ENCODE results near the gene PPP4R1. TPM values are rescaled to one million over a fixed set of nuclear protein-coding genes. Genes with fewer than 3 reads are reported as not detected.

Gene PPP4R1, protein sequence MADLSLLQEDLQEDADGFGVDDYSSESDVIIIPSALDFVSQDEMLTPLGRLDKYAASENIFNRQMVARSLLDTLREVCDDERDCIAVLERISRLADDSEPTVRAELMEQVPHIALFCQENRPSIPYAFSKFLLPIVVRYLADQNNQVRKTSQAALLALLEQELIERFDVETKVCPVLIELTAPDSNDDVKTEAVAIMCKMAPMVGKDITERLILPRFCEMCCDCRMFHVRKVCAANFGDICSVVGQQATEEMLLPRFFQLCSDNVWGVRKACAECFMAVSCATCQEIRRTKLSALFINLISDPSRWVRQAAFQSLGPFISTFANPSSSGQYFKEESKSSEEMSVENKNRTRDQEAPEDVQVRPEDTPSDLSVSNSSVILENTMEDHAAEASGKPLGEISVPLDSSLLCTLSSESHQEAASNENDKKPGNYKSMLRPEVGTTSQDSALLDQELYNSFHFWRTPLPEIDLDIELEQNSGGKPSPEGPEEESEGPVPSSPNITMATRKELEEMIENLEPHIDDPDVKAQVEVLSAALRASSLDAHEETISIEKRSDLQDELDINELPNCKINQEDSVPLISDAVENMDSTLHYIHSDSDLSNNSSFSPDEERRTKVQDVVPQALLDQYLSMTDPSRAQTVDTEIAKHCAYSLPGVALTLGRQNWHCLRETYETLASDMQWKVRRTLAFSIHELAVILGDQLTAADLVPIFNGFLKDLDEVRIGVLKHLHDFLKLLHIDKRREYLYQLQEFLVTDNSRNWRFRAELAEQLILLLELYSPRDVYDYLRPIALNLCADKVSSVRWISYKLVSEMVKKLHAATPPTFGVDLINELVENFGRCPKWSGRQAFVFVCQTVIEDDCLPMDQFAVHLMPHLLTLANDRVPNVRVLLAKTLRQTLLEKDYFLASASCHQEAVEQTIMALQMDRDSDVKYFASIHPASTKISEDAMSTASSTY
- total RNA-seq, result 100 to 1,000 TPM in 1 of 9 donors, 10 to 100 TPM in 8; 22.8 to 104 (median 62.2) TPM
- 10 to 100 TPM; 25.7 to 56.4 (median 36.1) TPM for polyA plus RNA-seq
- long read RNA-seq, donor 1, partial matches to known transcripts, result 0 of 2 reads
- long read RNA-seq, donor 1, other reads (novel, unspliced or antisense), result 0 of 2 reads
- long read RNA-seq, donor 2, partial matches to known transcripts, result 0 of 2 reads
- long read RNA-seq, donor 2, other reads (novel, unspliced or antisense), result 0 of 2 reads
- long read RNA-seq, donor 3, partial matches to known transcripts, result 0 of 3 reads
- long read RNA-seq, donor 3, other reads (novel, unspliced or antisense), result 0 of 3 reads
- long read RNA-seq, donor 4, partial matches to known transcripts, result 1 of 1 reads
- long read RNA-seq, donor 4, other reads (novel, unspliced or antisense), result 0 of 1 reads
- long read RNA-seq, donor 5, transcript PPP4R1-202 (20 exons, 3,885 nt), result major isoform, 15 of 59 reads
- long read RNA-seq, donor 5, transcript PPP4R1-203 (20 exons, 3,925 nt), result minor isoform, 12 of 59 reads
- long read RNA-seq, donor 5, partial matches to known transcripts, result 6 of 59 reads
- long read RNA-seq, donor 5, other reads (novel, unspliced or antisense), result 25 of 59 reads
- long read RNA-seq, donor 6, partial matches to known transcripts, result 1 of 6 reads
- long read RNA-seq, donor 6, other reads (novel, unspliced or antisense), result 1 of 6 reads
- long read RNA-seq, donor 7, partial matches to known transcripts, result 0 of 1 reads
- long read RNA-seq, donor 7, other reads (novel, unspliced or antisense), result 0 of 1 reads
- long read RNA-seq, donor 8, partial matches to known transcripts, result 0 of 2 reads
- long read RNA-seq, donor 8, other reads (novel, unspliced or antisense), result 0 of 2 reads
- long read RNA-seq, donor 9, result 0 reads
- long read RNA-seq, donor 10, partial matches to known transcripts, result 0 of 2 reads
- long read RNA-seq, donor 10, other reads (novel, unspliced or antisense), result 0 of 2 reads

DNA sequence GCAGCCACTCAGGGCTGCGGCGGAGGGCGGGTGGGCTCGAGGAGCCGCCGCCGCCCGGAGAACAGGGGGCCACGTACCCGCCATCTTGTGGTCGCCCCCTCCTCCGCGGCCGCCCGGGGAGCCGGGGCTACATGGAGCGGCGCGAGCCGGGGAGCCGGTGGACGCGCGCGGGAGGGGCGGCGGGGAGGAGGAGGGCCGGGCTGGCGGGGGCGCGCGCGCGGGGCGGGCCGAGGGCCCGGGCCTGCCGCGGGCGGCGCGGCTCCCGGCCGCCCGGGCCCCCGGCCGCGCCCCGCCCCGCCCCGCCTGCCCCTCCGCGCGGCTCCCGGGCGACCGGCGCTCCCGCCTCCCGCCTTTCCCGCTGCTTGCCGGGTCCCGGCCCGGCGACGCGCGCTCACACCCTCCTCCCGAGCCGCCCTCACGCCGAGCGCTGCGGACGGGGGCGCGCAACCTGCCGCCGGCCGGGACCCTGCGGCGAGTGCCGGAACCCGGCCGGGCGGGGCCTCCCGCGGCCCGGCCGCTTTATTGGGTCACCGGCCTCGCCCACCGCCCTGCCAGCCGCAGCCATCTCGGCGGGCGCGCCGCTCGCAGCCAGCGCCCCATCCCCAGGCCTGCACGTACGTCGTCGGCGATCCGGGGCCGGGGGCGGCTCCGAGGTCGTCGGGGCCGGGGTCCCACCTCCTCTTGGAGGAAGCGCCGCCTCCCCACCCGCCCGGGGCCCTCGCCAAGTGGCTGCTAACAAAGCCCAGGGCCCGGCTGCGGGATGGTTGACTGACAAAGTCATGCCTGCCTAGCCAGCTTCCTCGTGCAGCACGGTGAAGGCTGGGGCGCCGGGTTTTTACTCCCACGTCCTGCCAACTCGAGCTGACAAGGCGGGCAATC, at the start of gene PPP4R1:
PPP4R1 (minus strand) TSS at position 159 of the 879 bp plus-strand sequence; CDS start at position 84, 75 bp downstream.
- TF ChIP-seq POLR2A (IDR thresholded peaks at IDR 0.05), result peak in 1 of 2 donors; percentile 54
- TF ChIP-seq, protein P1, sequence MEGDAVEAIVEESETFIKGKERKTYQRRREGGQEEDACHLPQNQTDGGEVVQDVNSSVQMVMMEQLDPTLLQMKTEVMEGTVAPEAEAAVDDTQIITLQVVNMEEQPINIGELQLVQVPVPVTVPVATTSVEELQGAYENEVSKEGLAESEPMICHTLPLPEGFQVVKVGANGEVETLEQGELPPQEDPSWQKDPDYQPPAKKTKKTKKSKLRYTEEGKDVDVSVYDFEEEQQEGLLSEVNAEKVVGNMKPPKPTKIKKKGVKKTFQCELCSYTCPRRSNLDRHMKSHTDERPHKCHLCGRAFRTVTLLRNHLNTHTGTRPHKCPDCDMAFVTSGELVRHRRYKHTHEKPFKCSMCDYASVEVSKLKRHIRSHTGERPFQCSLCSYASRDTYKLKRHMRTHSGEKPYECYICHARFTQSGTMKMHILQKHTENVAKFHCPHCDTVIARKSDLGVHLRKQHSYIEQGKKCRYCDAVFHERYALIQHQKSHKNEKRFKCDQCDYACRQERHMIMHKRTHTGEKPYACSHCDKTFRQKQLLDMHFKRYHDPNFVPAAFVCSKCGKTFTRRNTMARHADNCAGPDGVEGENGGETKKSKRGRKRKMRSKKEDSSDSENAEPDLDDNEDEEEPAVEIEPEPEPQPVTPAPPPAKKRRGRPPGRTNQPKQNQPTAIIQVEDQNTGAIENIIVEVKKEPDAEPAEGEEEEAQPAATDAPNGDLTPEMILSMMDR (IDR thresholded peaks at IDR 0.05), result peak in 1 of 6 experiments; percentile 11
- peak within 1 kb of the TSS; percentile 46 to 95 (median 82) for H3K4me3 ChIP-seq
- WGBS, 4 donors, result 0 to 13% (median 1%) methylated on average over 3 to 126 of the region's 127 CpGs; no CpG with 5 or more reads in 1 of the 4 donors
- peak; percentile 74 to 85 (median 81) for DNase-seq
- peak within 1 kb of the TSS; percentile 88 to 97 (median 94) for H3K27ac ChIP-seq
- no peaks in the 10 kb centered on the region for H3K36me3 ChIP-seq (replicated peaks in 1 of 2)
- no peaks in the 10 kb centered on the region for H3K9me3 ChIP-seq (replicated peaks in 1 of 3)
- intact Hi-C loops (cut with DNase I), result loop anchor here in 1 of 2 donors (10.0 kb wide), 1 partner anchor 150 kb away; no protein-coding TSS in a partner anchor
- H3K27me3 ChIP-seq, result no peaks in the 10 kb centered on the region
- peaks cover 11 to 31% of the 10 kb centered on the region in 2 donors for H3K4me1 ChIP-seq (replicated peaks in 1 of 2)

DNA sequence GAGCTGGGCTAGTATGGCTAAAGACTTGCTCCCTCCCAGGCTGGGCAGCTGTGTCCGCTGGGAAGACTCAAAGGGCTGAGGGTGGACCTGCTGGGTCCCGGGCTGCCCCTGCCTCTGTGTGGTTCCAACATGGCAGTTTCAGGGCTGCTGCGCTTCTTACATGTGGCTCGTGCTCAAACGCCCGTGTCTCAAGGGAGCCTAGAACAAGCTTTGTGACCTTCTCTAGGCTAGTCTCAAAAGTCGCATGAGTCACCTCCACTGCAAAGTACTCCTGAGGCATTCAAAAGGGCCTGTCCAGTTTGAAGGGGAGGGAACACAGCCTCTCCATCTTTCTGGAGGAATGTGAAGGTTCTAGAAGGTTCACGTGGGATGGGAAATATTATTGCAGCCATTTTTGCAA, 49.0 kb upstream of the PPP4R1 start:
- 60 to 82% (median 72%) methylated on average over 2 to 8 of the region's 8 CpGs for WGBS, 4 donors
- Histone ChIP-seq H3K27ac (no peak overlapping the region), H3K36me3 (replicated peaks in 1 of 2) (no peaks in the 10 kb centered on the region), H3K4me3 (no peak overlapping the region), H3K9me3 (replicated peaks in 1 of 3) (no peaks in the 10 kb centered on the region), H3K27me3 (no peaks in the 10 kb centered on the region), H3K4me1 (replicated peaks in 1 of 2) (no peaks in the 10 kb centered on the region)
- intact Hi-C loops (cut with DNase I), result no loop called here
- TF ChIP-seq POLR2A (IDR thresholded peaks at IDR 0.05), result no peak
- TF ChIP-seq, protein P1 (IDR thresholded peaks at IDR 0.05), result no peak
- DNase-seq, result peak in 4 of 7 donors; percentile 18 to 37 (median 34)

DNA sequence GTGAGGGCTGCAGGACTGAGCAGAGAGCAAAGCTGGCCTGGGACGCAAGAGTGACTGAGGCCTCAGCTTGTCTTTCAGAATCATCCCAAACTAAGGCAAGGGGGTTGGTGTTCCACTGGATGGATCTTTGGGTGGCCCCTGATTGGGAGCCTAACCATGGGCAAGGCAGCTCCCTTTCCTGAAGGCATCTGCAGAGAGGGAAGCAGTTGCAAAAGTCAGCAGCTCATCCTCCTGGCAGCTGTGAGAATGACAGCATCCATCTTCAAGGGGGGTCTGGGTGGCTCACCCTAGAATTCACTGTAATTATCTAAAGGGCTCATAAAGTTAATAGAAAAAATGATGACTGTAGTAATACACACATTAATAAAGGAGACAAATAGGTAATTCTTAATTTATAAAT, 47.2 kb upstream of the PPP4R1 start:
- no peaks in the 10 kb centered on the region for H3K27me3 ChIP-seq
- no peaks in the 10 kb centered on the region for H3K9me3 ChIP-seq (replicated peaks in 1 of 3)
- no peaks in the 10 kb centered on the region for H3K4me1 ChIP-seq (replicated peaks in 1 of 2)
- H3K36me3 ChIP-seq (replicated peaks in 1 of 2), result no peaks in the 10 kb centered on the region
- no peak overlapping the region for H3K4me3 ChIP-seq
- 89 to 100% (median 97%) methylated on average over 1 of the region's 1 CpG for WGBS, 4 donors
- intact Hi-C loops (cut with DNase I), result no loop called here
- no peak for DNase-seq
- TF ChIP-seq, protein P1 (IDR thresholded peaks at IDR 0.05), result no peak
- no peak for TF ChIP-seq POLR2A (IDR thresholded peaks at IDR 0.05)
- no peak overlapping the region for H3K27ac ChIP-seq
